Left lobe of liver (tissue), 2 donors: ENCODE results near the gene F12. TPM values are rescaled to one million over a fixed set of nuclear protein-coding genes. Genes with fewer than 3 reads are reported as not detected.
A peak's percentile ranks its signal among the peaks of the same experiment; 100 is the strongest.

Source experiments
- ATAC-seq: fragments of 200-7000 bp; cut with Tn5 transposase; one replicate; pipeline ENCODE4 v1.9.1; 2020; ENCODE audit warnings: mild to moderate bottlenecking, moderate library complexity
- DNase-seq: peaks from one replicate; pipeline ENCODE4 v3.0.0-alpha.2; 2020; ENCODE audit warnings: low spot score
- total RNA-seq: library from RNA; stranded (reverse); gene quantifications from one replicate; pipeline ENCODE4 v1.2.1, GENCODE V29; 2021
- donor health status: DM: no; HTN: no; CAD: no; lungs with moderate emphysema.
- donor health status: DM: no; HTN: yes; CAD: no.

Gene F12
- total RNA-seq, 1 donor from 2014 or later, result 292 TPM

DNA sequence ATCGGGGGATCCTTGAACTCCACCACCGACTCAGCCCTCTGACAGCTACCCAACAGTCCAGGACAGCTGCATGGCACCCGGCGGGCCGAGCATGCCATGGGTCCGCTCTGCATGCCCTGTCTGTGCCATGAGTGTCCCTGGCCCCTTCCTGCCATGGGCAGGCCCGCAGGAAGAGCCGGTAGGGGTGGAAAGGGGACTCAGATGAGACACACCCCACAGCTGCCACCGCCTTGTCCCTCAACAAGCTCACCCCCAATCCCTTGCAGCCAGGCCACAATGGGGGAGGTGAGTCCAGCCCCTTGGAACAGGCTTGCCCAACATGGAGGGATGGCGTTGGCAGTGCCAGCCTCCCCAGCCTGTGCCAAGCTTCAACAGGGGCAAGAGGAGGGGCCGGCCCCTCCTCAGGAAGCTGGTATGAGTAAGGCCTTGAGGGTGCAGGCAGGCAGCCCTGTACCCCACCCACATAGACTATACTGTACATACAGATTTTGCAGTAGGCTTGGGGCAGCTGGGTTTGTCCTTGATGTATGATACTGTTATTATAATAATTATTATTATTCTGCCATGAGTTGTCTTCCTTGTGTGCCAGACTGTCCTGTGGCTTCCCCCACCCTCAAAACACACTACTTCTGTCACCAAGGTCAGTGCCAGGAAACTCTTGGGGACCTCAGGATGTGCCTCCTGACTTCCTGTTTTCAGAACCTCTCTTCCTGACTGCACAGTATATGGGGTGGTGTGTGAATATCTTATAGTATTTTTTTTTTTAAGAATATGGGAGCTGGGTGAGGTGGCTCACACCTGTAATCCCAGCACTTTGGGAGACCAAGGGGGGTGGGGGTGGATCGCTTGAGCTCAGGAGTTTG, 37.1 kb downstream of the F12 start:
- ATAC-seq, result peak; percentile 1

GRCh38 chr5:177371120-177372033, 38.0 kb downstream of the F12 start:
- ATAC-seq (no peak), DNase-seq (no peak)

More for the DNA sequence above, 37.1 kb downstream of the F12 start:
- DNase-seq, result peak; percentile 68

DNA sequence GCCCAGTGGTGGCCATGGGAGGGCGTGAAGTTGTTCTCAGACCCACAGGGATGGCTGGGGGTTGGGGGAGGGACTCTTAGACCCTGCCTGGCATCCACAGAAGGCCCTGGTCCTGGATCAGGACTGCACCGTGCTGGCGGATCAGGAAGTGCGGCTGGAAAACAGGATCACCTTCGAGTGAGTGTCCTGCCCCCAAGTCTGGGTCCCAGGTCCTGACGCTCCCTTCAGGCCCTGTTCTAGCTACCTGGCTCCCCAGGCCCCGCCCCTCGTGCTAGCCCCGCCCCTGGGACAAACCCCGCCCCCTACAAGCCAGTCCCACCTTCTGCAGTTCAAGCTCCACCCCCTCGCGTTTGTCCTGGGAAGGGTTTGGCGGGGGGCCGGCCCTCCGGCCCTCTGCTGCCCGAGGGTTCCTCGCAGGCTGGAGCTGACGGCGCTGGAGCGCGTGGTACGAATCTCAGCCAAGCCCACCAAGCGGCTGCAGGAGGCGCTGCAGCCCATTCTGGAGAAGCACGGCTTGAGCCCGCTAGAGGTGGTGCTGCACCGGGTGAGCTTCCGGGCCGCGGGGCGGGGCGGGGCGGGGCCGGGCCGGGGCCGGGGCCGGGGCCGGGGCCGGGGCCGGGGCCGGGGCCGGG, 38.8 kb downstream of the F12 start:
- ATAC-seq (peak; percentile 64), DNase-seq (peak; percentile 98)

- ATAC-seq, result peak; percentile 6
- peak; percentile 68 for DNase-seq
These were observed 39.5 kb downstream of the F12 start for GRCh38 chr5:177369645-177370440.

- no peak for ATAC-seq
- DNase-seq, result no peak
These were observed 40.3 kb downstream of the F12 start for GRCh38 chr5:177368869-177369644.

DNA sequence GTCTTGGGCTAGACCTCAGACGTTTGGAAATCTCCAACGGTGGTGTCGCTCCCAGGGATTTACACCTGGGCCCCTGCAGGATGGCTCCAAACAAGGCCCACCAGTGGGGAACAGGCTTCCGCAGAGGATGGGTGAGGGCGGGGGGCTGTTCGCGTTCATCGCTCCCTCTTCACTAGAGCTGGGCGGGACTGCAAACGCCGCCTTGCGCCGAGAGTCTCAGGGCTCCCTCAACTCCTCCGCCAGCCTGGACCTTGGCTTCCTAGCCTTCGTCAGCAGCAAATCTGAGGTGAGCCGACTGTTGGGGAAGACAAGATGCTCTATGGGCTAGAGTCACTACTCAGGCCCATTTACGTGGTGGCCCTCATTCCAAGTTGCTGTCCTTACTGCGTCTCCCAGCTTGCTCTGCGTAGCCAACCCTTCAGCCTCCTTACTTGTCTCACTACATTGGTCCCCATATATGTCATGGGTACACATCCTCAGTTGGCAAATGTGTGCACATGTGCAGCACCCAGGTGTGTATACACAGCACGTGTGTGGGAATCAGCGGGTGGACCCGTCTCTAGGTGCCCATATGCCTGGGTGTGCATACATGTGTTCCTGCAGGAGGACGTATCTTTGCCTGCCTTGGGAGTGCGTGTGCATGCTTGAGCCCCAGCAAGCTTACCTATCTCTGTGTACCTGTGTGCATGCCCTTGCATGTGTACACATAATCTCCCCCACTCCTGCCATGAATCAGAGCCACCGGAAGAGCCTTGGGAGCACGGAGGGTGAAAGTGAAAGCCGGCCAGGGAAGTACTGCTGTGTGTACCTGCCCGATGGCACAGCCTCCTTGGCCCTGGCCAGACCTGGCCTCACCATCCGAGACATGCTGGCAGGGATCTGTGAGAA, 41.1 kb downstream of the F12 start:
- DNase-seq, result peak; percentile 63
- ATAC-seq, result no peak

DNA sequence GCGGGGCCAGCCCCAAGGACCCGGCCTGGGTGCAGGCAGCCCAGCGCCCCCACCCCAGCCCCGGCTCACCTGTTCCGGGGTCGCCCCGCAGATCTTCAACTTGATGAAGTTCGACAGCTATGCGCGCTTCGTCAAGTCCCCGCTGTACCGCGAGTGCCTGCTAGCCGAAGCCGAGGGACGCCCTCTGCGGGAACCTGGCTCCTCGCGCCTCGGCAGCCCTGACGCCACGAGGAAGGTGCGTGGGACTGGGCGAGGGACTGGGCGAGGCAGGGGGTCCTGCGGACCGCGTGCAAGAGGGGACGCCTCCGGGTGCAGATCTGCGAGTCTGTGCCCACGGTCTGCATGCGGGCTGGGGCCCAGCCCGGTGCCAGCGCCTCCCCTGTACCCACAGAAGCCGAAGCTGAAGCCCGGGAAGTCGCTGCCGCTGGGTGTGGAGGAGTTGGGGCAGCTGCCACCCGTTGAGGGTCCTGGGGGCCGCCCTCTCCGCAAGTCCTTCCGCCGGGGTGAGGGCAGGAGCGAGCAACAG, 42.0 kb downstream of the F12 start:
- ATAC-seq (peak; percentile 0), DNase-seq (no peak)

DNA sequence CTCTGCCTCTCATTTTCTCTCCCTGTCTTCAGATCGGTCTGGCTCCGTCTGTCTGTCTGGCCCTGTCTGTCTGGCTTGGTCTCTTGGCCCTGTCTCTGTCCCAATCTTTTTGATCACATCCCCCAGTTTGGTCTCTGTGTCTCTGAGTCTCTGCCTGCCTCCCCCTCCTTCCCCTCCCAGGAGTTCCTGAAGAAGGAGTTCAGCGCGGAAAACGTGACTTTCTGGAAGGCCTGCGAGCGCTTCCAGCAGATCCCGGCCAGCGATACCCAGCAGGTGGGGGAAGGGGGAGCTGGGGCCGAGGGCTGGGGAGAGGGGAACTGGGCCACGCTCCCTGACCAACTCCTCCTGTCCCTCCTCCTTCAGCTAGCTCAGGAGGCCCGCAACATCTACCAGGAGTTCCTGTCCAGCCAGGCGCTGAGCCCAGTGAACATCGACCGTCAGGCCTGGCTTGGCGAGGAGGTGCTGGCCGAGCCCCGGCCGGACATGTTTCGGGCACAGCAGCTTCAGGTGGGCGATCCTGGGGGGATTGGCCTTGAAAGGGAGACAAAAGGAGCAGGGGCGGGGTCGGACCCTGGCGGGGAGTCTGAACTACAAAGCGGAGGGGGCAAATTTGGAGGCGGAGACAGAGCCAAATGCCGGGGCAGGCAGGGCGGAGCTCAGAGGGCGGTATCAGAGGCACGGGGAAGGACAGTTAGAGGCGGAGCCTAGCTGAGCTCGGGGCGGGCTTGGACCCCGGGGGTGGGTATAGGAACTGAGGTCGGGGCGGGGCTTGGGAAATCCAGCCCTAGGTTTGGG, 42.6 kb downstream of the F12 start:
- DNase-seq (peak; percentile 95), ATAC-seq (peak; percentile 67)

DNA sequence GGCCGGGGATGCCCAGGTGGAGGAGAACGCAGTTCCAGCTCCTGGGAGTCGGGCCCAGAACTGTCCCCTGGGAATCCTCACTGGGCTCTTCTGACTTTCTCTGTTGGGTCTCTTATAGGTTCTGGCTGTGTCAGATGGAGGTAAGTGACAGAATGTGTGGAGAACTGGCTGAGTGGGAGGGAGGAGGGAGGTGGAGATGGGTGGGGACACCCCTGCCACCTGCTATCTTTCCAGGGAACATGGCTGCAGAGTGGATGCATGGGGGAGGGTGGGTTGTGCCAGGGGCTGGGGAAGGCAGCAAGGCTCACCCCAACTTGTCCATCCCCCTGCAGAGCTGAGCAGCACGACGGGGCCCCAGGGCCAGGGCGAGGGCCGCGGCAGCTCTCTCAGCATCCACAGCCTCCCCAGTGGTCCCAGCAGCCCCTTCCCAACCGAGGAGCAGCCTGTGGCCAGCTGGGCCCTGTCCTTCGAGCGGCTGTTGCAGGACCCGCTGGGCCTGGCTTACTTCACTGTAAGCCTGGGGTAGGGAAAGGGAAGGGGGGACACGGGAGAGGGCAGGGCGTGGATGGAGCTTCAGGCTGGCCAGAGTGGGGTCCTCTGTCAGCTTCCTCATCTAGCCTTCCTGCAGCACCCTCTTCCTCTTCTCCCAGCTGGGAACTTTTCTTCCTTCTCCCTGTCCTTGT, 43.4 kb downstream of the F12 start:
- no peak for ATAC-seq
- no peak for DNase-seq

- ATAC-seq, result no peak
- DNase-seq, result no peak
These were observed 45.0 kb downstream of the F12 start for GRCh38 chr5:177364159-177364962.

GRCh38 chr5:177363565-177363964, 45.8 kb downstream of the F12 start:
- DNase-seq (no peak), ATAC-seq (no peak)

GRCh38 chr5:177362610-177363507, 46.5 kb downstream of the F12 start:
- DNase-seq (peak; percentile 81), ATAC-seq (peak; percentile 63)

DNA sequence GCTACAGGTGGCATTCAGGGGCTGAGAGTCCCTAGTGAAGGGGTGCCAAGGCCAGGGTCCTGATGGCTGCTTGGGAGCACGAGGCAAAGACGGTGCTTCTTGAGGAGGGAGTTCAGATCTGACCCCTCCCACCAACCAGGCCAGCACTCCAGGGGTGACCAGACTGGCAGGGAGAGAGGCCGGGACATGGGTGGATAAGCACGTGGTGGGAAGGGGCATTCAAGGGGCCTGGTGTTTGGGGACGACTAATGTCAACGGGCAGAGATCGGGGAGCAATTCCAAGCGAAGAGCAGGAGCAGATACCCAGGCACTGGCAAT, 47.1 kb downstream of the F12 start:
- ATAC-seq, result no peak
- no peak for DNase-seq

- DNase-seq (no peak), ATAC-seq (no peak)
These were observed 47.7 kb downstream of the F12 start for GRCh38 chr5:177361418-177362291.
